GM23338 (cell line): ENCODE data around the gene MASP2. TPM values are rescaled to one million over a fixed set of nuclear protein-coding genes. Genes with fewer than 3 reads are reported as not detected.

Experiments used
- ATAC-seq: fragments of 200-7000 bp; cut with Tn5 transposase; 3 replicates; pipeline ENCODE4 v1.9.1; 2020
- DNase-seq: peaks from one replicate; pipeline ENCODE4 v3.0.0-alpha.2; 2015; ENCODE audit warnings: low spot score
- H2AFZ ChIP-seq: fragments of 200-600 bp; sonication (generic); 2 replicates; pipeline ENCODE4 v1.8.0; 2016; ENCODE audit warnings: antibody characterized with exemption, mild to moderate bottlenecking, moderate library complexity
- H3F3A ChIP-seq: fragments of 200-600 bp; sonication (generic); replicated peaks from 2 replicates; pipeline ENCODE4 v1.8.0; 2017; ENCODE audit warnings: antibody characterized with exemption, mixed run types, low read depth
- H3K27ac ChIP-seq: fragments of 200-600 bp; sonication (generic); 2 replicates; pipeline ENCODE4 v1.6.1; 2016; ENCODE audit warnings: low read depth
- H3K27me3 ChIP-seq: fragments of 200-600 bp; sonication (generic); 2 replicates; pipeline ENCODE4 v1.8.0; 2016; ENCODE audit warnings: mild to moderate bottlenecking, mixed run types, moderate library complexity; ENCODE audit not compliant: insufficient read depth
- H3K36me3 ChIP-seq: fragments of 200-600 bp; sonication (generic); 2 replicates; pipeline ENCODE4 v1.8.0; 2016; ENCODE audit warnings: mild to moderate bottlenecking; ENCODE audit not compliant: insufficient read depth
- H3K4me1 ChIP-seq: fragments of 200-600 bp; sonication (generic); 2 replicates; pipeline ENCODE4 v1.8.0; 2016; ENCODE audit warnings: mild to moderate bottlenecking, moderate library complexity; ENCODE audit not compliant: insufficient read depth
- H3K4me2 ChIP-seq: fragments of 200-600 bp; sonication (generic); 2 replicates; pipeline ENCODE4 v1.7.1; 2017; ENCODE audit warnings: mixed run types
- H3K4me3 ChIP-seq: fragments of 200-600 bp; sonication (generic); 2 replicates; pipeline ENCODE4 v1.6.1; 2016; ENCODE audit warnings: mixed run types
- H3K79me2 ChIP-seq: fragments of 200-600 bp; sonication (generic); replicated peaks from 2 replicates; pipeline ENCODE4 v1.8.0; 2017; ENCODE audit warnings: mild to moderate bottlenecking; ENCODE audit not compliant: insufficient read depth
- H3K9me2 ChIP-seq: fragments of 200-600 bp; sonication (generic); 2 replicates; pipeline ENCODE4 v1.8.0; 2017; ENCODE audit not compliant: insufficient read depth
- H4K20me1 ChIP-seq: fragments of 200-600 bp; sonication (generic); replicated peaks from 2 replicates; pipeline ENCODE4 v1.8.0; 2017; ENCODE audit warnings: mild to moderate bottlenecking; ENCODE audit not compliant: insufficient read depth
- H3K27ac Mint-ChIP-seq: 2 replicates; pipeline ENCODE4 v1.8.0; 2020; ENCODE audit warnings: inconsistent platforms, mild to moderate bottlenecking, moderate library complexity, mixed read lengths
- H3K27me3 Mint-ChIP-seq: 3 replicates; pipeline ENCODE4 v1.8.0; 2022; ENCODE audit warnings: low read depth, mild to moderate bottlenecking, moderate library complexity, mixed read lengths, inconsistent platforms; ENCODE audit not compliant: insufficient read depth, poor library complexity
- H3K36me3 Mint-ChIP-seq: 3 replicates; pipeline ENCODE4 v1.8.0; 2021; ENCODE audit warnings: low read depth, mild to moderate bottlenecking, inconsistent platforms, moderate library complexity, mixed read lengths
- H3K4me1 Mint-ChIP-seq: 3 replicates; pipeline ENCODE4 v1.8.0; 2020; ENCODE audit warnings: mild to moderate bottlenecking, inconsistent platforms, mixed read lengths
- H3K4me3 Mint-ChIP-seq: 3 replicates; pipeline ENCODE4 v1.8.0; 2021; ENCODE audit warnings: moderate library complexity, mild to moderate bottlenecking, inconsistent platforms, mixed read lengths
- H3K9me3 Mint-ChIP-seq: 3 replicates; pipeline ENCODE4 v1.8.0; 2020; ENCODE audit warnings: moderate library complexity, mild to moderate bottlenecking, inconsistent platforms, mixed read lengths
- ETS1 ChIP-seq: IDR thresholded peaks from 2 replicates; pipeline ENCODE4 v1.6.1; 2016; ENCODE audit warnings: antibody characterized with exemption
- EZH2phosphoT487 ChIP-seq: fragments of 200-600 bp; sonication (generic); IDR thresholded peaks from one replicate; pipeline ENCODE4 v1.8.1; 2018; ENCODE audit warnings: antibody characterized with exemption; ENCODE audit not compliant: unreplicated experiment
- JUNB ChIP-seq: IDR thresholded peaks from one replicate; pipeline ENCODE4 v1.6.1; 2016; ENCODE audit warnings: antibody characterized with exemption; ENCODE audit not compliant: unreplicated experiment
- NANOG ChIP-seq: IDR thresholded peaks from 2 replicates; pipeline ENCODE4 v1.6.1; 2016; ENCODE audit warnings: antibody characterized with exemption, borderline replicate concordance
- POLR2AphosphoS5 ChIP-seq: IDR thresholded peaks from 2 replicates; pipeline ENCODE4 v1.6.1; 2016; ENCODE audit warnings: antibody characterized with exemption, low read depth
- REST ChIP-seq: IDR thresholded peaks from one replicate; pipeline ENCODE4 v1.6.1; 2018; ENCODE audit warnings: antibody characterized with exemption; ENCODE audit not compliant: unreplicated experiment
- STAT1 ChIP-seq: IDR thresholded peaks from one replicate; pipeline ENCODE4 v1.6.1; 2016; ENCODE audit warnings: antibody characterized with exemption; ENCODE audit not compliant: unreplicated experiment
- ZNF114 ChIP-seq: fragments of 250-450 bp; sonication (Bioruptor Pico); IDR thresholded peaks from 2 replicates; pipeline ENCODE4 v1.5.0; 2020; ENCODE audit warnings: mild to moderate bottlenecking, moderate library complexity
- ZNF331 ChIP-seq: fragments of 250-450 bp; sonication (Bioruptor Pico); IDR thresholded peaks from 2 replicates; pipeline ENCODE4 v1.5.0; 2020; ENCODE audit warnings: low read depth, mild to moderate bottlenecking, moderate library complexity
- ZNF462 ChIP-seq: fragments of 250-450 bp; sonication (Bioruptor Pico); IDR thresholded peaks from 2 replicates; pipeline ENCODE4 v1.5.0; 2020; ENCODE audit warnings: mild to moderate bottlenecking, moderate library complexity
- polyA plus RNA-seq: library from polyadenylated mRNA; unstranded; fragments of >200 nt; fragmentation: Nextera tagmentation; extraction: Ambion mirVana; gene quantifications from 2 replicates; pipeline ENCODE4 v1.2.1, GENCODE V29; 2016
- total RNA-seq: library from RNA; depleted of rRNA; stranded (reverse); fragments of >200 nt; shearing (Covaris generic); gene quantifications from 2 replicates; pipeline ENCODE4 v1.2.3, GENCODE V29; 2014
- TF ChIP-seq, protein P1 (sequence below), 2 experiments: fragments of 200-600 bp in 1 of 2; sonication (generic) in 1 of 2; conservative IDR thresholded peaks; 2 replicates each; pipeline versions ENCODE4 v1.5.1 to v1.6.1; 2016 to 2017; ENCODE audit warnings: antibody characterized with exemption in 2 of 2, low read depth in 2 of 2, mild to moderate bottlenecking in 2 of 2, moderate library complexity in 1 of 2

MASP2 gene
- total and polyA plus RNA-seq, 2 experiments from 2014 or later: 0.71 to 1.5 TPM

DNA sequence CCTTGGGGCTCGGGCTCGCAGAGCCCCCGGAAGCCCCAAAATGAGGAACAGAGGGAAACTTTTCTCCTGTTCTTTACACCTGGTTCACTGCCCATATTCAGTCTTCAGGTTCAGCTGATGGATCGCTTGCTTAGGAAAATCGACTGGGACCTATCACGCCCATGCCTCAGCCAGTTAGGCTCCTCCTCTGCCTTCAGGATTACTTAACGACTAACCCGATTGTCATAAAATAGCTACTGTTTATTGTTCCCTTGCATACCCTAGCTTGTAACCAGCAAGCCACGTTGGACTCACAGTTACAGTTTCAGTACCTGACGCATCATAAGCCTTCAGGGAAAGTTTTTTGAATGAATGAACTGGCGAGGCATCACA is 33.9 kb downstream of the MASP2 start (continued):
- TF ChIP-seq REST: no peak
- no peak for TF ChIP-seq NANOG

DNA sequence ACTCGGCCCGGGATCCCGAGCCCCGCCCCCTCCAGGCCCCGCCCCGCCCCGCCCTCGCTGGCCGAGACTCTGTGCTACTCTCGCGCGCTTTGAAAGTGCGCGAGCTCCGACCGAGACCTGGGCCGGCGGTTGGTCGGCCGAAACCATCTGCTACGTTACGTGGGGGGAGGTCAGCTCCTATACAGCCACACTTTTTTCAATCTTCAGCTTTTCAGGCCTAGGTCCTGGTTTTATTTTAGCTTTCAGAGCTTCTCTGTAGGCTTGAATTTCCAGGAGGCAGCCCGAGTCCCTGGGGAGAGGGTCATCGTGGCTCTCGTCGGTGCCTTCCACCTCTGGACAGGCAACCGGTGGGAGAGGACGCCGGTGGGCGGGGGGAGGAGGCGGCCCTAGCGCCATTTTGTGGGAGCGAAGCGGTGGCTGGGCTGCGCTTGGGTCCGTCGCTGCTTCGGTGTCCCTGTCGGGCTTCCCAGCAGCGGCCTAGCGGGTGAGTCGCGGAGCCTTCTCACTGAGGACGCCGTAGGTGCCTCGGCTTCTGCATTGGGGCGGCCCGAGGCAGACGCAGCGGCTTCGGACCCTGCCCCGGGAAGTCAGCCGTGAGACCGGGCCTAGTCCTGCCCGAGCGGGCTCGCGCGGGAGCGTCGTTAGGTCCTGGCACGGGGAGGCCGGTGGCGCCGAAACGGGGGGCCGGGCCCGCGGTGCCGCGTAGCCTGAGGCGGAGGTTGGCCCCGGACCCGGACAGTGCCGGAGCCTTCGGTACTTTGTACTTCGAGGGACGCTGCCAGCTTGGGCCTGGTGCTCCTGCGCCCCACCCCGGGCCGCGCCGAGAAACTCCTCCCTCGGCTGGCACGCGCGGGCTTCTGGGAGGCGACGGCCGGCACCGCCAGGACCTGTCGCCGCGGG is 34.5 kb downstream of the MASP2 start, which contains the start of gene TARDBP:
Gene TARDBP, plus strand, starts transcription at position 395 of the 900 bp plus-strand sequence. CDS start 1,074 bp downstream, outside the sequence.
- H3K4me3 ChIP-seq: peak within 1 kb of the TSS; percentile 99
- ATAC-seq (peak; percentile 89), DNase-seq (peak; percentile 92)
- H3K9me2 ChIP-seq: no peaks in the 10 kb centered on the region
- H3K27me3 Mint-ChIP-seq: peaks cover 2% of the 10 kb centered on the region
- peaks cover 40% of the 10 kb centered on the region for H4K20me1 ChIP-seq
- peaks cover 44% of the 10 kb centered on the region for H3K36me3 ChIP-seq
- H3K4me2 ChIP-seq: peak within 1 kb of the TSS; percentile 100
- H3K36me3 Mint-ChIP-seq: peaks cover 41% of the 10 kb centered on the region
- peaks cover 24% of the 10 kb centered on the region for H3F3A ChIP-seq
- H3K4me3 Mint-ChIP-seq: peak within 1 kb of the TSS; percentile 91
- H3K4me1 ChIP-seq: peaks cover 15% of the 10 kb centered on the region
- H3K4me1 Mint-ChIP-seq: peaks cover 16% of the 10 kb centered on the region
- H3K27me3 ChIP-seq: no peaks in the 10 kb centered on the region
- peak within 1 kb of the TSS; percentile 99; the same call in 1 of the 2 replicates for H2AFZ ChIP-seq
- H3K79me2 ChIP-seq: peaks cover 50% of the 10 kb centered on the region
- H3K27ac ChIP-seq: peak within 1 kb of the TSS; percentile 100
- H3K9me3 Mint-ChIP-seq: no peaks in the 10 kb centered on the region
- peak within 1 kb of the TSS; percentile 100 for H3K27ac Mint-ChIP-seq
- TF ChIP-seq ZNF331 (CRISPR knock-in tag) (no peak), ZNF462 (CRISPR knock-in tag) (no peak), EZH2phosphoT487 (no peak), JUNB (no peak), ZNF114 (CRISPR knock-in tag) (no peak), ETS1 (no peak; the same call in 1 of the 2 replicates), STAT1 (no peak), NANOG (no peak), POLR2AphosphoS5 (peak; percentile 78)
- TF ChIP-seq, protein P1, sequence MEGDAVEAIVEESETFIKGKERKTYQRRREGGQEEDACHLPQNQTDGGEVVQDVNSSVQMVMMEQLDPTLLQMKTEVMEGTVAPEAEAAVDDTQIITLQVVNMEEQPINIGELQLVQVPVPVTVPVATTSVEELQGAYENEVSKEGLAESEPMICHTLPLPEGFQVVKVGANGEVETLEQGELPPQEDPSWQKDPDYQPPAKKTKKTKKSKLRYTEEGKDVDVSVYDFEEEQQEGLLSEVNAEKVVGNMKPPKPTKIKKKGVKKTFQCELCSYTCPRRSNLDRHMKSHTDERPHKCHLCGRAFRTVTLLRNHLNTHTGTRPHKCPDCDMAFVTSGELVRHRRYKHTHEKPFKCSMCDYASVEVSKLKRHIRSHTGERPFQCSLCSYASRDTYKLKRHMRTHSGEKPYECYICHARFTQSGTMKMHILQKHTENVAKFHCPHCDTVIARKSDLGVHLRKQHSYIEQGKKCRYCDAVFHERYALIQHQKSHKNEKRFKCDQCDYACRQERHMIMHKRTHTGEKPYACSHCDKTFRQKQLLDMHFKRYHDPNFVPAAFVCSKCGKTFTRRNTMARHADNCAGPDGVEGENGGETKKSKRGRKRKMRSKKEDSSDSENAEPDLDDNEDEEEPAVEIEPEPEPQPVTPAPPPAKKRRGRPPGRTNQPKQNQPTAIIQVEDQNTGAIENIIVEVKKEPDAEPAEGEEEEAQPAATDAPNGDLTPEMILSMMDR (conservative IDR thresholded peaks at IDR 0.05; ENCODE audit: low read depth in 2 of 2): no peak
